A172 (cell line): ENCODE measurements around the gene C16orf78. TPM values are rescaled to one million over a fixed set of nuclear protein-coding genes. Genes with fewer than 3 reads are reported as not detected.
A peak's percentile ranks its signal among the peaks of the same experiment; 100 is the strongest.
"Not testable (repeated sequence)": the region's sequence is repeated elsewhere in the genome, so short reads cannot be mapped to it uniquely, and the experiment has no call there.

Experiments
- DNase-seq: peaks from one replicate; pipeline ENCODE4 v3.0.0-alpha.2; 2015; ENCODE audit warnings: low spot score
- total RNA-seq: library from RNA; depleted of rRNA; stranded (reverse); fragments of >200 nt; shearing (Covaris generic); gene quantifications from 2 replicates; pipeline ENCODE4 v1.2.3, GENCODE V29; 2014

C16orf78 gene
- total RNA-seq, 1 experiment from 2014 or later = not detected

GRCh38 chr16:49349446-49350168 lies 24.0 kb upstream of the C16orf78 start:
- DNase-seq = no peak

GRCh38 chr16:49350265-49351095 lies 23.1 kb upstream of the C16orf78 start:
- DNase-seq = peak; percentile 35

DNA sequence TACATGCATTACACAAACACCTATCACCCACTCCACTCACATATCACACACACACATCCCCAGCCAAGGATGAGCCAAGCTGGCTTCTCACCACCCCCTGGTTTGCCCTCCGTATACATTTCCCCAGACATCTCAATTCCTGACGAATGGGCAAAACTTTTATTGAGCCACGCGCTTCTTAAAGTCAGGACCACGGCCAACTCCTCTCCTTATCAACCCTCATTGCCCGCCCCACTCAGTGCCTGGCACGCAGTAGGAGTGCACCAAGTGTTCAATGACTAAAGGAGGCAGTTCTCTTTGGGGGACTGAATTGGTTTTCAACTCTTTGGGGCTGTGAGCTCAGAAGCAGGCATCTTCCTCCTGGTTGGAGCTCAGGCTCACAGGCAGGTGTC lies 22.5 kb upstream of the C16orf78 start:
- DNase-seq = no peak

DNA sequence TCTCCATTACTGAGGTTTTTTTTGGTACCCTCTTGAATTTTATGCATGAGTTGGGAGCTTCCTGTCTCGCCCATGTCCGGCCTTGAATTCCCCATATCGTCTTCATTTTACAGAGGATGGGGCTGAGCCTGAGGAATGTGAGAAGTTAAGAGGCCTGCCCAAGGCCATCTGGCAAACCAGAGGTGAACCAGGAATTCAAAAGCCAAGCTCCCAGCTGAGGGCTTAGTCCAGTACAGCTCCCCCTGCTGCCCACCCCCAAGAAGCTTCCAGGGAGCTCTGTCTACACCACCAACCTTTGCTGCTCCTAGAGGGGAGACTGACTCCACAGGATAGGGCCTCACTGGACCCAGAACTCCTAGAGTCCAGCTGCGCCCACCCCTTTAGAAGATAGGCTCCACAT lies 20.7 kb upstream of the C16orf78 start:
- no peak for DNase-seq

- no peak for DNase-seq
These were observed 19.9 kb upstream of the C16orf78 start for GRCh38 chr16:49353680-49354079.

DNA sequence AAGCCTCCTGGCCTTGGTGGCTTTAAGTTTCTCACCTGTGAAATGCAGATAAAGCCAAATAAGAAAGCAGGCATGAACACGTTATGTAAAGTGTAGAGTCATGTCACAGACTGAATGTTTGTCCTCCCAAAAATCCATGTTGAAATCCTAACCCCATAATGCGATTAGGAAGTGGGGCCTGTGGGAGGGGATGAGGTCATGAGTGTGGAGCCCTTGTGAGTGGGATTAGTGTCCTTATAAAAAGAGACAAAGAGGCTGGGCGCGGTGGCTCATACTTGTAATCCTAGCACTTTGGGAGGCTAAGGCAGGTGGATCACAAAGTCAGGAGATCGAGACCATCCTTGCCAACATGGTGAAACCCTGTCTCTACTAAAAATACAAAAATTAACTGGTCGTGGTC lies 19.5 kb upstream of the C16orf78 start:
- DNase-seq = no peak

GRCh38 chr16:49354991-49355390 lies 18.6 kb upstream of the C16orf78 start:
- no peak for DNase-seq

DNA sequence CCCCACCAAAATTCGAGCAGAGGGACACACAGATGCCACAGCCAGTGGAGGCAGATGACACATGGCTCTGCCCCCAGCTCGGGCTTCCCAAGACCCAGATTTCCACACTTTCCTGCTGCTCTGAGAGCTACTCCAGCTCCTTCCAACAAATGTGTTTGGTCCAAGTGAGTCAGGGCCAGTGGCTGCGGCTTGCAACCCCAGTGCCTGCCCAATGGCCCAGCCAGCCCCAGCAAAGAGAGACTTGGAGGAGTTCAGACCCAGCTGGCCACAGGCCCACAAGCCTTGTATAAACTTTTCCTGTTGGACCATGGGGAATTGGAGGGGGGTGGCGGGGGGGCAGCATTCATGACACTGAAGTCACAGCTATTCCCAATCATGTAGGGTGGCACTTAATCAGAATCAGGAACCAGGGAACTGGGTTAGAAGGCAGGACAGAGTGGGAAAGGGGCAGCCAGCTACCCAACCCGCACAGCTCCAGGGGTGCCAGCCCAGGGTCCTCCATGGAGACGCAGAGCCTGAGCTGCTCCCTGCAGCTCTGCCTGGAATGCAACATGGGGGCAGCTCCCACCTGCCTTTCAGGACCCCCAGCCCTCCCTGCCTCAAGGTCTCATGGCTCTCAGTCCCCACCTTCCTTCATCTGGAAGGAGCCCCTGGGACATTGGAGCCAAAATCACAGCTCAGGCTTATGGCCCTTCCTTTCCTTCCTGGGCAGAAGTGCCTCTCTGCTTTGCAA lies 17.5 kb upstream of the C16orf78 start:
- no peak for DNase-seq

DNA sequence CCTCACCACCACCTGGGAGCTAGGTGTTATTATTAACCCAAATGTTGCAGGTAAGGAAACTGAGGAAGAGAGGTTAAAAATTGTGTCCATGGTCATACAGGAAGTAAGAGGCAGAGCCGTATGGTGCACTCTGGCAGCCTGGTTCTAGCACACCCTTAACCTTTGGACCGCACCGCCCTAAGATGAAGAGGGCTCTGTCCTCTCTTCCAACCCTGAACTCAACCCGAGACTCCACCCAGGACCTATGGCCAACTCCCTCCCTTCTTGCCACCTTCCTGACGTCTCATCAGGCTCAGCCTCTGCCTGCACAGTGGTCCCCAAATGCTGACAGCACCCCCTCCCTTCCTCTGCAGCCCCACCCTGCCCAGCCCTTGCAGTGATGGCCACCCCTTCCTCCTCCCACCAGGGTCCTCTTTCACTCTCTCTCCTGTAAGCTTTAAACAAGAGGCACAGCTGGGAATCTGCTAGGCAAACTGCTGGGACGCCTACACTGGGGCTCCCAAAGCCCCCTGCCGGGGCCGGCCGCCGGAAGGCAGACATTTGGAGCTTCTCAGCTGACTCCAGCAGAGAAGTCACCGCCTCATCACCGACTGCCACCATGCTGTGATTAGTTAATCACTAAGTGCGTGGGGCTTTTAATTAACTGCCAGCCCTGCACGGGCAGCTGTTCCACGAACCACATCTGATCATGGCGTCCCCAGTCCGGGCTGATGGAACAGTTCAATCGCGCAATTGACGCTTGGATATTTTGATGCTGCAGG lies 16.7 kb upstream of the C16orf78 start:
- DNase-seq = no peak

GRCh38 chr16:49359591-49359990 lies 14.0 kb upstream of the C16orf78 start:
- DNase-seq = no peak

- DNase-seq = not testable (repeated sequence)
These were observed 11.9 kb upstream of the C16orf78 start for GRCh38 chr16:49361731-49362130.

- DNase-seq = no peak
These were observed 11.4 kb upstream of the C16orf78 start for GRCh38 chr16:49362230-49362629.

DNA sequence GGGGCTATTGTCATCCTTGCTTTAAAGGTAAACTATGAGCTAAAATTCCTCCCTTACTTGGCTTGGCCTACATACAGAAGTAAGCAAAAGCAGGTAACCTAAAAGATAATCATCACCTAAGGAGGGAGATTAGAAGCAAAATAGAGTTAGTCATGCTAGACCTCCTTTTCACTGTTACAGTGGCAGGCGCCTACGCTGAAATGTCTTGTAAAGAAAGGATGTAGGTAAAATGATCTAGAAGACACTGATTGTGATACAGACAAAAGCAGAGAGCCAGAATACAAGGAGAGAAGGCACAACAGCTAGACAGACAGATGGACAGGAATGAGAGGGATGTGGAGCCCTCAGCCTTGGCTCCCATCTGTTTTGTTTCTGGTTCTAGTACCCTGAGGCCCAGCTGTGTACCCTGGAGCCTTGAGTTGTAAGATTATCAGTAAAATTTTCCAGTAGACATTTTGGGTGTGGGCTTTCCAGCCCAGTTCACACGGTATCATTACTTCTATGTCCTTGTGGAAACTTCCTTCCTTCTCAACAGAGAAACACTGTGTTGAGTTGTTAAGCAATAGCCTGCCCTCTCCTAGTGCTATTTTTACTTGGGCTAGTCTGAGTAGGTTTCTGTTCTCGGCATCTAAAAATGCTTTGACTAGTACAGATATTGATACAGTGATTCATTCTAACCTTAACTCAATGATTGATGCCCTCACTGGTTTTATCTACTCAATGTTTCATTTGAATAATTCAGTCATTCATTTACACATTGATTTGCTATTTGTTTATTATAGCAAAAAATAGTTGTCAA lies 7.7 kb upstream of the C16orf78 start:
- DNase-seq = no peak

GRCh38 chr16:49366669-49367068 lies 6.9 kb upstream of the C16orf78 start:
- no peak for DNase-seq

DNA sequence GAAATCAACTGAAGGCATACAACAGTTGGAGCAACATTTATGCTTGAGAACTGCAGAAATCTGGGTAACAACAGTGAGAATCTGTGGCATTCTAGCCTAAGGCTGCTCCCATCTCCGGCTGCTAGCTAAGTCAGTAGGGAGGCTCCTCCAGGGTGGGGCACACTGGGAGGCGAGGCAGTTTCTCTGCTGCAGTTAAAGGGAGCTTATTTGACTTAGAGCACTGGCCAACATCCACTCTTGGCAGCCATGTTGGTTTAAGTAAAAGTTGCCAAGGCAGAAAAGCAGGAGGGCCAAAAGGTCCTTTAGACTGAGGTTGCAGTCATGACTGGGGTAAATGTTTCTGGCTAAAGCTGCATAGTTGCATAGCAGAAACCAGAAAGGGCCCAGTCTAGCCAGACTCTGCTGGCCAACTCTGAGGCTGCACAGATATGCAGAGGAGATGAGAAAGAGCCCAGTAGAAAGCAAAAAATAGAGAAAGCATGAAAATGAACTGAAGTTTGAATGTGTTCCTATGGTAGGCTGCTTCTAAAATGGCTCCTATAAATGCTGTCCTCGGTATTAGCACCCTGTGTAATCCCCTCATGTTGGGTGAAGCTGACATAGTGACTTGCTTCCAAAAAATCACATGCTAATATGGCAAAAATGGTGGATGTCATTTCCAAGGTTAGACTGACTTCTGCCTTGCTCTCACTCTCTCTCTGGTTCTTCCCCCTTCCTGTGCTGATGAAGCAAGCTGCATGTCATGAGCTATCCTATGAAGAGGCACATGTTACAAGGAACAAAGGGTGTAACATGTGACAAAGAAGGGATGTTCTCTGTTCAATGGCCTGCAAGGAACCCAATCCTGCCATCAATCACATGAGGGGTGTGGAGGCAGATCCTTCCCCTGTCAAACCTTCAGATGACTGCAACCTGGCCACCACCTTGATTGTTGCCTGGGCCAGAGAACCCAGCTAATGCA lies 3.7 kb upstream of the C16orf78 start:
- no peak for DNase-seq

- DNase-seq = no peak
These were observed 2.6 kb downstream of the C16orf78 start for GRCh38 chr16:49376206-49376605.

DNA sequence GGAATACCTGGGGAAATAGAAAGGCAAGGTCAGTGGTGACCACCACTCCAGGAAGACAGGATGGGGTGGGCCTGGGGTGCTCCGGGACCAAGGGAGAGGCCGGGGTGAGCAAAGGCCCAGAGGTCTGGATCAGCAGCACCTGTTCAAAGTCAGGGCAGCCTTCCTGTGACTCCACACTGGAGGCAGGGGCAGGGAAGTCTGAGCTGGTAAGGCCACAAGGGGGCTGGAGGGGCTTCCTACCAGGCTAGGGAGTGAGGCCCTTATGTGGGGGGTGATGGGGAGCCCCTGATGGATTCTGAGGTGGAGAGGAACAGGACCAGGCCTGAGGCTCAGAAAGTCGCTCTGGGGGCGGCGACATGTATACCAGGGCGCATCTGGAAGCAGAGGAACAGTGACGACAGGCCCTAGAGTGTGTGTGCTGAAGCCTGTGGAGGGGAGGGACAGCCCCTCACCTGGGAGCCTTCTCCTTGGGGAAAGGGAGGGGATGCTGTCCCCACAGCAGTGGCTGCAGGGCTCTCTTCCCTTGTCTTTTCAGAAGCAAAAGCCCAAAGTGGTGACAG lies 3.7 kb downstream of the C16orf78 start:
- DNase-seq = no peak

- no peak for DNase-seq
These were observed 4.6 kb downstream of the C16orf78 start for GRCh38 chr16:49378238-49378637.

- no peak for DNase-seq
These were observed 5.2 kb downstream of the C16orf78 start for GRCh38 chr16:49378816-49379215.
